ENCODE results near the gene PTPRR.
"Not testable (repeated sequence)": the region's sequence is repeated elsewhere in the genome, so short reads cannot be mapped to it uniquely, and the experiment has no call there.

Gene PTPRR

GRCh38 chr12:70757830-70758493, 162.6 kb downstream of the PTPRR start:
- FAIRE-seq (no peak), DNase-seq (ENCODE audit: extremely low spot score, insufficient read length, low read depth) (no peak)

GRCh38 chr12:70756791-70757190, 163.7 kb downstream of the PTPRR start:
- FAIRE-seq (no peak), DNase-seq (ENCODE audit: extremely low spot score, insufficient read length, low read depth) (no peak)

GRCh38 chr12:70756118-70756517, 164.4 kb downstream of the PTPRR start:
- DNase-seq (ENCODE audit: extremely low spot score, insufficient read length, low read depth), result no peak

GRCh38 chr12:70754330-70754741, 166.2 kb downstream of the PTPRR start:
- FAIRE-seq (no peak), DNase-seq (ENCODE audit: extremely low spot score, insufficient read length, low read depth) (no peak)

More at GRCh38 chr12:70756118-70756517, 164.4 kb downstream of the PTPRR start:
- no peak for FAIRE-seq

GRCh38 chr12:70752327-70752726, 168.2 kb downstream of the PTPRR start:
- no peak for DNase-seq (ENCODE audit: extremely low spot score, insufficient read length, low read depth)
- no peak for FAIRE-seq

- no peak for FAIRE-seq
- DNase-seq (ENCODE audit: extremely low spot score, insufficient read length, low read depth), result no peak
Observed at GRCh38 chr12:70749931-70750330, 170.6 kb downstream of the PTPRR start.

GRCh38 chr12:70748809-70749208, 171.7 kb downstream of the PTPRR start:
- FAIRE-seq (no peak), DNase-seq (ENCODE audit: extremely low spot score, insufficient read length, low read depth) (no peak)

GRCh38 chr12:70747445-70748260, 172.9 kb downstream of the PTPRR start:
- DNase-seq (ENCODE audit: extremely low spot score, insufficient read length, low read depth) (no peak), FAIRE-seq (no peak)

GRCh38 chr12:70745048-70745447, 175.5 kb downstream of the PTPRR start:
- FAIRE-seq, result no peak
- no peak for DNase-seq (ENCODE audit: extremely low spot score, insufficient read length, low read depth)

GRCh38 chr12:70744178-70744577, 176.4 kb downstream of the PTPRR start:
- DNase-seq (ENCODE audit: extremely low spot score, insufficient read length, low read depth), result no peak
- no peak for FAIRE-seq

GRCh38 chr12:70741256-70741655, 179.3 kb downstream of the PTPRR start:
- FAIRE-seq, result no peak
- DNase-seq (ENCODE audit: extremely low spot score, insufficient read length, low read depth), result no peak

GRCh38 chr12:70739756-70740155, 180.8 kb downstream of the PTPRR start:
- FAIRE-seq (no peak), DNase-seq (ENCODE audit: extremely low spot score, insufficient read length, low read depth) (no peak)

GRCh38 chr12:70736351-70737133, 184.0 kb downstream of the PTPRR start:
- DNase-seq (ENCODE audit: extremely low spot score, insufficient read length, low read depth) (no peak), FAIRE-seq (no peak)

GRCh38 chr12:70735197-70735596, 185.3 kb downstream of the PTPRR start:
- FAIRE-seq; DNase-seq (ENCODE audit: extremely low spot score, insufficient read length, low read depth): not testable (repeated sequence)

GRCh38 chr12:70733385-70733784, 187.2 kb downstream of the PTPRR start:
- DNase-seq (ENCODE audit: extremely low spot score, insufficient read length, low read depth) (peak; percentile 38), FAIRE-seq (peak; percentile 35)

GRCh38 chr12:70732287-70732686, 188.3 kb downstream of the PTPRR start:
- no peak for FAIRE-seq
- no peak for DNase-seq (ENCODE audit: extremely low spot score, insufficient read length, low read depth)

- no peak for DNase-seq (ENCODE audit: extremely low spot score, insufficient read length, low read depth)
- no peak for FAIRE-seq
Observed at GRCh38 chr12:70730675-70731180, 189.8 kb downstream of the PTPRR start.

GRCh38 chr12:70724444-70724843, 196.1 kb downstream of the PTPRR start:
- no peak for DNase-seq (ENCODE audit: extremely low spot score, insufficient read length, low read depth)
- FAIRE-seq, result no peak

GRCh38 chr12:70722584-70723343, 197.8 kb downstream of the PTPRR start:
- FAIRE-seq, result no peak
- no peak for DNase-seq (ENCODE audit: extremely low spot score, insufficient read length, low read depth)
